Measurements from ENCODE around the gene LRRC8D. TPM values are rescaled to one million over a fixed set of nuclear protein-coding genes. Genes with fewer than 3 reads are reported as not detected.

The LRRC8D gene
- total RNA-seq, 1 experiment from 2014 or later = 43.3 TPM

- ChIA-PET POLR2A (no interaction called here), CTCF (no interaction called here)
- in situ Hi-C loops (cut with HindIII; ENCODE audit: low pct_unique_long_range_greater_than_20kb, low sequenced_read_pairs) = no loop called here
- TF ChIP-seq TCF7L2 (IDR thresholded peaks at IDR 0.05; ENCODE audit: low read depth, low read length) = no peak
- no peak for TF ChIP-seq REST (IDR thresholded peaks at IDR 0.05; ENCODE audit: insufficient read depth in 1 of 2, low read depth in 2 of 2, low read length in 1 of 2)
- TF ChIP-seq SIN3A (IDR thresholded peaks at IDR 0.05; ENCODE audit: borderline replicate concordance, insufficient read depth, low read depth, low read length) = no peak
- TF ChIP-seq POLR2AphosphoS5 (IDR thresholded peaks at IDR 0.05; ENCODE audit: low read depth, low read length) = no peak
- DNase-seq (ENCODE audit: low read depth, low spot score) = no peak
- no peak for ATAC-seq
- no peaks in the 10 kb centered on the region for H3K36me3 ChIP-seq (ENCODE audit: control insufficient read depth, insufficient read depth, low read length)
- H3K9me3 ChIP-seq (ENCODE audit: control insufficient read depth, insufficient read depth, low read depth, low read length) = no peaks in the 10 kb centered on the region
- H3K4me3 ChIP-seq (ENCODE audit: low read depth in 2 of 2, low read length in 2 of 2) = no peak overlapping the region
- H3K4me1 ChIP-seq (ENCODE audit: control insufficient read depth, insufficient read depth, low read length) = no peaks in the 10 kb centered on the region
- H3K27me3 ChIP-seq (ENCODE audit: control insufficient read depth, insufficient read depth, low read length) = no peaks in the 10 kb centered on the region
- no peak overlapping the region for H3K27ac ChIP-seq (ENCODE audit: low read length)
- no TSS peak for BruUV-seq (replicated peaks)
- intact Hi-C loops (cut with micrococcal nuclease; ENCODE audit: unreplicated experiment) = no loop called here
These were observed 153.4 kb downstream of the LRRC8D start for GRCh38 chr1:89974256-89974655.

GRCh38 chr1:89974696-89975470, 154.1 kb downstream of the LRRC8D start:
- Histone ChIP-seq H3K4me3 (ENCODE audit: low read depth in 2 of 2, low read length in 2 of 2) (no peak overlapping the region), H3K4me1 (ENCODE audit: control insufficient read depth, insufficient read depth, low read length) (no peaks in the 10 kb centered on the region), H3K36me3 (ENCODE audit: control insufficient read depth, insufficient read depth, low read length) (no peaks in the 10 kb centered on the region), H3K27me3 (ENCODE audit: control insufficient read depth, insufficient read depth, low read length) (no peaks in the 10 kb centered on the region), H3K9me3 (ENCODE audit: control insufficient read depth, insufficient read depth, low read depth, low read length) (no peaks in the 10 kb centered on the region), H3K27ac (ENCODE audit: low read length) (no peak overlapping the region)
- BruUV-seq (replicated peaks) = no TSS peak
- TF ChIP-seq REST (IDR thresholded peaks at IDR 0.05; ENCODE audit: insufficient read depth in 1 of 2, low read depth in 2 of 2, low read length in 1 of 2) (no peak), POLR2AphosphoS5 (IDR thresholded peaks at IDR 0.05; ENCODE audit: low read depth, low read length) (no peak), SIN3A (IDR thresholded peaks at IDR 0.05; ENCODE audit: borderline replicate concordance, insufficient read depth, low read depth, low read length) (no peak), TCF7L2 (IDR thresholded peaks at IDR 0.05; ENCODE audit: low read depth, low read length) (no peak), CTCF (IDR thresholded peaks at IDR 0.05) (no peak)
- ChIA-PET CTCF (no interaction called here), POLR2A (interaction anchor here (0.7 kb wide), 1 partner anchor 16 kb away, joined by 3 read pairs; no protein-coding TSS in a partner anchor)
- in situ Hi-C loops (cut with HindIII; ENCODE audit: low pct_unique_long_range_greater_than_20kb, low sequenced_read_pairs) (no loop called here), intact Hi-C loops (cut with micrococcal nuclease; ENCODE audit: unreplicated experiment) (no loop called here)
- DNase-seq (ENCODE audit: low read depth, low spot score) (no peak), ATAC-seq (no peak)

All from Panc1 (cell line).